Chondrocyte (in vitro differentiated cells): ENCODE results near the gene GALNT10. TPM values are rescaled to one million over a fixed set of nuclear protein-coding genes. Genes with fewer than 3 reads are reported as not detected.

Experiments
- DNase-seq: peaks from one replicate; pipeline ENCODE4 v3.0.0; 2021; ENCODE audit warnings: mixed read lengths, low spot score
- H3K27ac Mint-ChIP-seq: one replicate; pipeline ENCODE4 v1.8.0; 2021; ENCODE audit warnings: mild to moderate bottlenecking, moderate library complexity, mixed read lengths; ENCODE audit not compliant: unreplicated experiment
- H3K27me3 Mint-ChIP-seq: 2 replicates; pipeline ENCODE4 v1.8.0; 2021; ENCODE audit warnings: low read depth, mixed read lengths
- H3K36me3 Mint-ChIP-seq: 2 replicates; pipeline ENCODE4 v1.8.0; 2021; ENCODE audit warnings: low read depth, mixed read lengths
- H3K4me1 Mint-ChIP-seq: 2 replicates; pipeline ENCODE4 v1.8.0; 2021; ENCODE audit warnings: low read depth, mild to moderate bottlenecking, mixed read lengths
- H3K4me3 Mint-ChIP-seq: one replicate; pipeline ENCODE4 v1.8.0; 2021; ENCODE audit warnings: mild to moderate bottlenecking, moderate library complexity, mixed read lengths; ENCODE audit not compliant: unreplicated experiment
- H3K9me3 Mint-ChIP-seq: 2 replicates; pipeline ENCODE4 v1.8.0; 2021; ENCODE audit warnings: low read depth, mixed read lengths
- CTCF ChIP-seq: fragments of 200-600 bp; sonication (generic); IDR thresholded peaks from 2 replicates; pipeline ENCODE4 v1.5.0; 2021; ENCODE audit warnings: antibody characterized with exemption, mild to moderate bottlenecking, moderate library complexity
- total RNA-seq: library from RNA; stranded (reverse); gene quantifications from 3 replicates; pipeline ENCODE4 v1.2.1, GENCODE V29; 2021

The GALNT10 gene
- total RNA-seq, 1 donor from 2014 or later = 155 TPM

- Mint-ChIP-seq H3K27ac (peak overlapping the region; percentile 96), H3K4me1 (peaks cover 85% of the 10 kb centered on the region), H3K9me3 (no peaks in the 10 kb centered on the region), H3K4me3 (peak overlapping the region; percentile 45), H3K36me3 (peaks cover 19% of the 10 kb centered on the region), H3K27me3 (no peaks in the 10 kb centered on the region)
- DNase-seq = no peak
- no peak for TF ChIP-seq CTCF
These were observed 9.7 kb downstream of the GALNT10 start for GRCh38 chr5:154200221-154200620.

GRCh38 chr5:154201108-154201769 lies 10.7 kb downstream of the GALNT10 start:
- H3K4me3 Mint-ChIP-seq = no peak overlapping the region
- no peak overlapping the region for H3K27ac Mint-ChIP-seq
- H3K27me3 Mint-ChIP-seq = no peaks in the 10 kb centered on the region
- TF ChIP-seq CTCF = no peak
- H3K4me1 Mint-ChIP-seq = peaks cover 89% of the 10 kb centered on the region
- DNase-seq = no peak
- H3K36me3 Mint-ChIP-seq = peaks cover 19% of the 10 kb centered on the region
- no peaks in the 10 kb centered on the region for H3K9me3 Mint-ChIP-seq

GRCh38 chr5:154202379-154203260 lies 12.1 kb downstream of the GALNT10 start:
- Mint-ChIP-seq H3K27ac (peak overlapping the region; percentile 66), H3K27me3 (no peaks in the 10 kb centered on the region), H3K4me3 (no peak overlapping the region), H3K9me3 (no peaks in the 10 kb centered on the region), H3K4me1 (peaks cover 88% of the 10 kb centered on the region), H3K36me3 (peaks cover 20% of the 10 kb centered on the region)
- no peak for DNase-seq
- no peak for TF ChIP-seq CTCF

GRCh38 chr5:154203798-154204578 lies 13.5 kb downstream of the GALNT10 start:
- Mint-ChIP-seq H3K27ac (peak overlapping the region; percentile 37), H3K36me3 (peaks cover 15% of the 10 kb centered on the region), H3K9me3 (no peaks in the 10 kb centered on the region), H3K4me1 (peaks cover 79% of the 10 kb centered on the region), H3K27me3 (no peaks in the 10 kb centered on the region), H3K4me3 (no peak overlapping the region)
- TF ChIP-seq CTCF = no peak
- no peak for DNase-seq
